Astrocyte (in vitro differentiated cells and primary cell): ENCODE results near the gene NOA1.

Source experiments
- EZH2 ChIP-seq: IDR thresholded peaks from 2 replicates; pipeline ENCODE4 v1.6.1; 2012; ENCODE audit warnings: mild to moderate bottlenecking, low read length, inconsistent platforms; ENCODE audit not compliant: insufficient read depth
- TF ChIP-seq, protein P1 (sequence below): IDR thresholded peaks from 2 replicates; pipeline ENCODE4 v1.5.1; 2011; ENCODE audit warnings: low read depth, mild to moderate bottlenecking, inconsistent platforms, low read length, moderate library complexity; ENCODE audit not compliant: insufficient read depth

DNA sequence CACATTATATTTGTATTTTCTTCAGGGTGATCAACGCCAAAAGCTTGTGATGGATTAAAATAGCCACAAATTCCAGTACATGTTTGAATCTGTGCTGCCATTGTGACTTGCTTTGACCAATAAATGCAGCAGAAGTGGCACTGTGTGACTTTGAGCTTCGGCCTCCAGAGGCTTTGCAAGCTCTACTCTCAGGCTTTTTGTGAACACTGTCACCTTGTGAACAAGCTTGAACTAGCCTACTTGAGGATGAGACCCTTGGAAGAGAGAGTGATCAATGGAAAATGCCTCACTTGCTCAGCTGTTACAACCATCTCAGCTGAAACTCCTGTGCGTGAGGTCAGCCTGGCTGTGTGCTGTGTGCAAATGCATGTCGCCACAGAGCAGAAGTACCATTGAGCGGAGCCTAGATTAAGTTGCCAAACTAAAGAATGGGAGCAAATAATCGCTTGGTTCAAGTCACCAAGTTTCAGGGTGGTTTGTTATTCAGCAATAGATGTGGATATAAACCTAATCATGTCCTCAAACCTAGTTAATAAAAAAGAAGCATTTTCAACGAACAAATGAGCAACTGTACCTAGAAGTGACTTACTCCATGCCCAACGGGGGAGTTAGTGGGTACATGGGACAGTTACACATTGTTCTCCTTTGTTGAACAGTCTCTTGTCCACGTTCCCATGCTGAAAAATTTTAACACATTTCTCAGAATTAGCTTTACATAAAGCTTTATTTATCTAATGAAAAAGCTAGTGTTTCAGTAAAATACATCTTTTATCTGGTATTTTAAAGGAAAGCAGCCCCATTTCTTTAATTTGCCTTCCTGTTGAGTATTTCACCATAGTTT is 23.5 kb downstream of the NOA1 start:
- TF ChIP-seq, protein P1, sequence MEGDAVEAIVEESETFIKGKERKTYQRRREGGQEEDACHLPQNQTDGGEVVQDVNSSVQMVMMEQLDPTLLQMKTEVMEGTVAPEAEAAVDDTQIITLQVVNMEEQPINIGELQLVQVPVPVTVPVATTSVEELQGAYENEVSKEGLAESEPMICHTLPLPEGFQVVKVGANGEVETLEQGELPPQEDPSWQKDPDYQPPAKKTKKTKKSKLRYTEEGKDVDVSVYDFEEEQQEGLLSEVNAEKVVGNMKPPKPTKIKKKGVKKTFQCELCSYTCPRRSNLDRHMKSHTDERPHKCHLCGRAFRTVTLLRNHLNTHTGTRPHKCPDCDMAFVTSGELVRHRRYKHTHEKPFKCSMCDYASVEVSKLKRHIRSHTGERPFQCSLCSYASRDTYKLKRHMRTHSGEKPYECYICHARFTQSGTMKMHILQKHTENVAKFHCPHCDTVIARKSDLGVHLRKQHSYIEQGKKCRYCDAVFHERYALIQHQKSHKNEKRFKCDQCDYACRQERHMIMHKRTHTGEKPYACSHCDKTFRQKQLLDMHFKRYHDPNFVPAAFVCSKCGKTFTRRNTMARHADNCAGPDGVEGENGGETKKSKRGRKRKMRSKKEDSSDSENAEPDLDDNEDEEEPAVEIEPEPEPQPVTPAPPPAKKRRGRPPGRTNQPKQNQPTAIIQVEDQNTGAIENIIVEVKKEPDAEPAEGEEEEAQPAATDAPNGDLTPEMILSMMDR = no peak
- TF ChIP-seq EZH2 = no peak
